GM18498 (cell line): ENCODE results near the gene SLIT3.
"Not testable (repeated sequence)": the region's sequence is repeated elsewhere in the genome, so short reads cannot be mapped to it uniquely, and the experiment has no call there.

Experiments used
- ATAC-seq: cut with Tn5 transposase; IDR thresholded peaks from one replicate; pipeline ENCODE4 v1.9.1; 2021; ENCODE audit warnings: mild to moderate bottlenecking, moderate library complexity; ENCODE audit not compliant: unreplicated experiment

The SLIT3 gene

GRCh38 chr5:169151051-169151805 lies 149.7 kb downstream of the SLIT3 start:
- ATAC-seq: no peak

GRCh38 chr5:169150108-169150507 lies 150.8 kb downstream of the SLIT3 start:
- ATAC-seq: no peak

- no peak for ATAC-seq
Observed at GRCh38 chr5:169149317-169149716, 151.6 kb downstream of the SLIT3 start.

GRCh38 chr5:169148138-169148740 lies 152.7 kb downstream of the SLIT3 start:
- no peak for ATAC-seq

GRCh38 chr5:169147534-169147933 lies 153.4 kb downstream of the SLIT3 start:
- ATAC-seq: no peak

- no peak for ATAC-seq
Observed at GRCh38 chr5:169146158-169146557, 154.8 kb downstream of the SLIT3 start.

GRCh38 chr5:169142264-169142970 lies 158.5 kb downstream of the SLIT3 start:
- no peak for ATAC-seq

GRCh38 chr5:169140215-169140614 lies 160.7 kb downstream of the SLIT3 start:
- ATAC-seq: not testable (repeated sequence)

- ATAC-seq: no peak
Observed at GRCh38 chr5:169139480-169140050, 161.4 kb downstream of the SLIT3 start.

GRCh38 chr5:169133531-169133930 lies 167.4 kb downstream of the SLIT3 start:
- no peak for ATAC-seq

GRCh38 chr5:169132302-169132660 lies 168.7 kb downstream of the SLIT3 start:
- no peak for ATAC-seq

GRCh38 chr5:169131616-169132301 lies 169.2 kb downstream of the SLIT3 start:
- ATAC-seq: no peak

- no peak for ATAC-seq
Observed at GRCh38 chr5:169128679-169129078, 172.3 kb downstream of the SLIT3 start.

GRCh38 chr5:169127431-169127830 lies 173.5 kb downstream of the SLIT3 start:
- ATAC-seq: no peak

GRCh38 chr5:169126481-169127021 lies 174.4 kb downstream of the SLIT3 start:
- ATAC-seq: no peak

- ATAC-seq: no peak
Observed at GRCh38 chr5:169125571-169125970, 175.4 kb downstream of the SLIT3 start.

- ATAC-seq: no peak
Observed at GRCh38 chr5:169122951-169123350, 178.0 kb downstream of the SLIT3 start.

- no peak for ATAC-seq
Observed at GRCh38 chr5:169121630-169122420, 179.1 kb downstream of the SLIT3 start.

GRCh38 chr5:169119288-169120048 lies 181.5 kb downstream of the SLIT3 start:
- no peak for ATAC-seq
